Muscle of arm (tissue), 12 donors: ENCODE results near the gene BTBD2. TPM values are rescaled to one million over a fixed set of nuclear protein-coding genes. Genes with fewer than 3 reads are reported as not detected.

Experiments
- DNase-seq: peaks from one replicate; pipeline ENCODE4 v3.0.0-alpha.2; 2013
- polyA plus RNA-seq, 12 donors: library from polyadenylated mRNA; unstranded; fragments of 120-200 nt; gene quantifications; one replicate each; pipeline ENCODE4 v1.2.1, GENCODE V29; 2013; ENCODE audit not compliant: insufficient read length in 12 of 12

The BTBD2 gene
- polyA plus RNA-seq, 12 donors, result 51.2 to 83.3 (median 59.4) TPM; not detected in 1

DNA sequence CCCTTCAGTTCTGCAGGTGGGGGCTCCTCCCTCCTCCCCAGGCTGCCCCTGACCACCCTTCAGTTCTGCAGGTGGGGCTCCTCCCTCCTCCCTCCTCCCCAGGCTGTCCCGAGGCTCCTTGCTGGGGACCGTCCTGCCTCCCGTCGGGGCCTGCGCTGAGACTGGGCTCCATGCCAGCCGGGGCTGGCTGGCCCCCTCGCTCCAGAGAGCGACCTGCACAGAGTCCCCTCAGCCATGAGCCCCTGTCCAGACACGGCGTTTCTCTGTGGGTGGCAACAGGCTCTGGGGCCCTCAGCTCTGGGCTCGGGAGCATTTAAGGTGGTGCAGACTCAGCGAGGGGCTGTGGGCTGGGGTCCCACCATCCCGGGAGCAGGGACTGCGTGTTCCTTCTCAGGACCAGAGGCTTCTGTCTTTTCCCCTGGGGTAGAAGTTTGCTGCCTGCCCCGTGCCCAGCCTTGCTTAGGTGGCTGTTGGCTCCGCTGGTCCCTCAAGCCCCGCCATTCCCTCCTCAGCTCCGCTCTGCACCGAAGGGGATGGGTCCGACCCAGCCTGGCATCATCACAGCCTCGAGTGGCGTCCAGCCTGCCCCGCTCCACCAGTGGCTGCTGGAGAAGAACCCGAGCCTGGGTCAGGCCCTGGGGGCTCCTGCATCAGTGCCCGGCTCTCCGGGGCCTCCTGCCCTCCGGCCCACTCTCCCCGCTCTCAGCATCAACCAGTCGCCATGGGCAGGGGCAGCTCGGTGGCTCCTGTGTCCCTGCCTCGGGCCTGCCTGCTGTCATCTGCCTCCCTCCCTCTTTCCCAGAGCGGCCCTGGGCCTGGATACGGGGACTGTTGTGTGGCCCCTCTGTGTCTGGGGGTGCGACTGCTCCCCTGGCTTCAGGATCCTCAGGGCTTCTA lies 47.0 kb downstream of the BTBD2 start:
- no peak for DNase-seq

DNA sequence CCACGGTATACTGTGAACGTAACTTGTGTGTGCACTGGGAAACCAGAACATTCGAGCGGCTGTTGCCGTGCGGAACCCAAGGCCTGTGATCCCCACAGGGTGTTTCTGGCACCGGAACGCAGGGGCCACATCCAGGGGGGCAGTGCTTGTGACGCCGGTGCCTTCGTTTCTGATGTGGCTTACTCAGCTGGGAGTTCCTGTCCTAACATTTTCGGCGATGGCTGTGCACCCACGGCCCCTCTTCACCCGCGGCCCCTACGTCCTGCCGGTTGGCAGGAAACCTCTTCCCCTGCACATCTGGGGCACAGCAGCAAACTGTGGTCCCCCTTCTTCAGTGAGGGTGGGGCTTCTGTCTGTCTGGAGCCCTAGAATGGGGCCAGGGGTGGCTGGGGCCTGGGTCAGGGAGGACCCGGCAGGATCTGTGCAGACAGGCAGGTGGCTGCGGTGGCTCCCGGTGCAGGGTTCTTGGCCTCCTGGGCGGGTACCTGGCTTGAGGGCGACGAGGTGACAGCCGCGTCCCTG lies 48.4 kb downstream of the BTBD2 start:
- no peak for DNase-seq

DNA sequence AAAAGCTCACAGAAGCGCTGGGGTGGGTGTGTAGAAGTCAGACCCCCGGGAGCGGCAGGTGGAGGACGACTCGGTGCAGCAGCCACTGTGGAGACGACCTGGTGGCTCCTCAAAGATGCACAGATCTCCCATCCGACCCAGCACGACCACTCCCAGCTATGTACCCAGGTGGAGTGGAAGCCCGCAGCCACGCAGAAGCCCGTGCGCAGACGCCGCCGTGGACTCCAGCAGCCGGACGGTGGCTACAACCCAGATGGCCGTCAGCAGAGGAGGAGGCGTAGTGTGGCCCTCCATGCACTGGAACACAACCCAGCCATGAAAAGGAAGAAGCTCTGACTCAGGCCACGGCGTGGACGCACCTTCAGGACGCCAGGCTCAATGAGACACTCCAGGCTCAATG lies 52.8 kb downstream of the BTBD2 start:
- DNase-seq, result no peak

DNA sequence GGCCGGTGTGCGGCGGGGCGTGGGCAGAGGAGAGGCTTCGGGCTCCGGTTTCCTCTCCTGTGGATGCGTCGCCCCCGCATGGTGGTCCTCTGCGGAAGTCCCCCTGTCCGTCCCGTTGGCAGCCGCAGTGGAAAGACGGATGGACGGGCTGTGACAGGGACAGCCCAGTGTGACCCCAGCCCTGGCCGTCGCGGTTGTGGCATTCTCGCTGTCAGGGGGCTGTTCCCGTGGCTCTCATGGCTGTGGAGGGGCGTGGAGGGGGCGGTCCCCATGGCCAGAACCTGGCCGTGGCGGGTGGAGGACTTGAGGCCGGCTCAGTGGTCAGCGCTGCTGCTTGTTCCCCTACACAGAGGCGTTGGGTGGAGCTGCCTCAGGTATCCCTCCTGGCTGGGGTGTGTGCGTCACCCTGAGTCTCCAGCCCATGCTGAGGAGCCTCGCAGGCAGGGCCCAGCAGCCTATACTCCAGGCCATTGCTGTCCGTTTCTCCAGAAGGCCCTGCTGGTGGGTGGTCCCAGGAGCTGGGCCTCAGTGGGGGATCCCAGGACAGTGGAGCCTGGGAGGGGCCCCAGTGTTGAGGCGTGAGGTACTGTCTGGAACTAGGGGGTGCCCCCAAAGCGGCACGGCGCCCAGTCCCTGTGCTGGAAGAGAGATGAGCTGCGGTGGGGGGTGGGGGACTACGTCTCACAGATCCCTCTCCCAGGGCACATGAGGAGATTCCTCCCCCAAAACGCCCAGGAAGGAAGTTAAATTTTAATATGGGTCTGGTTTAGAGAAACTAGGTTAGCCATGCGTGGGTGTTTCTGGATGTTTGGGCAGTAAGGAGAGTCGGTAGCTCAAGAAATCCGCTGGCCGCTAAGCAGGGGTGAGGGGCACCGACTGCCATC lies 54.3 kb downstream of the BTBD2 start:
- DNase-seq, result no peak

DNA sequence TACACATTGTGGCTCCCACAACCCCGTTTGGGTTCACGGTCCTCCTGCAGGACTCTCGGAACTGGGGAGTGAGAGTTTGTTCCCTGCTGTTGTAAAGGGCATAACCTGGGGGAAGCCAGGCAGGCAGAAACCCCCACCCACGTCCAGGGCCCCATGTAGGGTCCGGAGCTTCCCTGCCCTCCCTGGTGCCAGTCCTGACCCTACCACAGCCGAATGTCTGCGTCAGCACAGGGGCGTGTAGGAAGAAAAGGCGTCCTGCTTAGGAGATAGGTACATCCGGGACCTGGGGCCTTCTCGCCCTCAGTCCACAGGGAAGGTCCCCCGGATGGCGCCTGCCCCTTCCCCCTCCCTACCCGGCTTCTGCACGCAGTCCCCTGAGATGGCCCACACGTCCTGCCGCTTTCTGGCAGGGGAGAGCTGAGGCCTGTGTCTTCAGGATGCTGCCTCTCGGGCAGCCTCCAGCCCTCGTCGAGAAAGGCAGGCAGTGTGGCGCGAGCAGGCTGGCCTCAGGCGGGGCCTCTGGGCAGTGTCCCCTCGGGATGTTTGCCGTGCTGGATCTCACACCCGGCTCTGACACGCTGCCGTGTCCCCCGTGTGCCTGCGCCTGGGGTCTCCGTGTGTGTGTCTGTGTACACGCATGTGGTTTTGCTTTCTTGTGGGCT lies 55.5 kb downstream of the BTBD2 start:
- no peak for DNase-seq

DNA sequence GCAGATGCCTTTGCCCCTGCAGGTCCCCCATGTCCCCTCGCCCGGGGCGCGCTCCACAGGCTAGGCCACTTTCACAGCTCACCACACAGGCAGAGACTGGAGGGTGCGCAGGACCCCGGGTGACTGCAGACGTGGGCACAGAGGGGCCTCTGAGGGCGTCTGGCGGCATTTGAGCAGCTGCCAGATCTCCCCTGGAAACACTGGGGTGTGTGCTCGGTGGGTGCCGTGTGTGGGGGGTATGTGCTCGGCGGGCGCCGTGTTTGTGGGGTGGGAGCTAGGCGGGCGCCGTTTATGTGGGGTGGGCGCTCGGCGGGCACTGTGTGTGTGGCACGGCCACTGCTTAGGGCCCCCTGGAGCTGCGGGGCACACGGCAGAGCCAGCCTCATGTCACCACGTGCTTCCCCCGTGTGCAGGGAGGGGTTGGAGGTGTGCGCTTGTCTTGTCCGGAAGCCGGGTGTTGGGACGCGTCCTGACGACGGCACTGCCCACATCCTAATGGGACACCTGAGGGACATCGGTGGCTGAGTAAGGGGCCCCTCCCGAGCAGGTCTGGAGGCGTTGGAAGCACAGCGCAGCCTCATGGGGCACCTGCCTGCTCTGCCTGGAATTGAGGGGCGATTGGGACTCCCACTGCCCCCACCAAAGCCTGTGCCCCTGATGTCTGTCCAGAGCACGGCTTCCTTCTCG lies 57.8 kb downstream of the BTBD2 start:
- no peak for DNase-seq

DNA sequence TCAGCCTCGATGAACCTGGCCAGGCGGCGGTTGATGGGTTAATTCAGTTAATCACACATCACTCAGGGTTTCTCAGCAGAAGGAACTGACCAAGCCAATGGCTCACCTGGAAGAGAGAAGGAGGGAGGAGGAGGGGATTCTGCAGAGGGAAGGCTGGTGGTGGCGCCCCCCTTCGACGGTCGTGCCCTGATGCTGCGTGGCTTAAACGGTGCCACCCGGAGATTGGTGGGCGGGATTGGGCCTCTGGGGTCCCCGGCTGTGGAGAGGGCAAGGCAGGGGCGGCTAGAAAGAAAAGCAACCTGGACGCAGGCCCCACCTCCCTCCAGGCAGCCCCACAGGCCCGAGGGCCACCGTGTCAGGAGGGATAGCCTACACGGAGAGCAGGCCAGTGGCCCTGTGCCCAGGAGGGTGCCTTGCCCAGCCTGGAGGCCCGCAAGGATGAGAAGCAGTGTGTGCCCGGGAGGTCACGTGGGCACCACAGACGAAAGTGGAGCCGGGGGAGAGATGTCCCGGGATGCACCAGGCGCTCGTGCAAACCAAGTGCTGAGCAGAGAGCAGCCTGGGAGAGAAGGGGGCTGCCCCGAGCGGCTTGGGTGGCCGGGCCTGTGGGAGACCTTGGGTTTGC lies 58.5 kb downstream of the BTBD2 start:
- no peak for DNase-seq

DNA sequence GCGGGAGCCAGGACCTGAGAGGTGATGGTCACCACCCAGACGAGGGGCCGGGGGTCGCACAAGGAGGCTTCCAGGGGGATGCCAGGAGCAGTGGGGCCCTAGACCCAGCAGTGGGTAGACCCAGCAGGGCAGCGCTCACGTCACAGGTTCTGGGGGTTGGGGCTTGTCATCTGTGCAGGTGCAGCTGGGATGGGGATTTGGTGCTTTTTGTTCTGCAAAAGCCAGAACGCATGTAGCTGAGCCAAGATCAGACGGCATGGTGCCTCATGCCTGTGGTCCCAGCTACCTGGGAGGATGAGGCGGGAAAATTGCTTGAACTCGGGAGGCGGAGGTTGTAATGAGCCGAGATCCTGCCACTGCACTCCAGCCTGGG lies 59.4 kb downstream of the BTBD2 start:
- DNase-seq, result no peak

DNA sequence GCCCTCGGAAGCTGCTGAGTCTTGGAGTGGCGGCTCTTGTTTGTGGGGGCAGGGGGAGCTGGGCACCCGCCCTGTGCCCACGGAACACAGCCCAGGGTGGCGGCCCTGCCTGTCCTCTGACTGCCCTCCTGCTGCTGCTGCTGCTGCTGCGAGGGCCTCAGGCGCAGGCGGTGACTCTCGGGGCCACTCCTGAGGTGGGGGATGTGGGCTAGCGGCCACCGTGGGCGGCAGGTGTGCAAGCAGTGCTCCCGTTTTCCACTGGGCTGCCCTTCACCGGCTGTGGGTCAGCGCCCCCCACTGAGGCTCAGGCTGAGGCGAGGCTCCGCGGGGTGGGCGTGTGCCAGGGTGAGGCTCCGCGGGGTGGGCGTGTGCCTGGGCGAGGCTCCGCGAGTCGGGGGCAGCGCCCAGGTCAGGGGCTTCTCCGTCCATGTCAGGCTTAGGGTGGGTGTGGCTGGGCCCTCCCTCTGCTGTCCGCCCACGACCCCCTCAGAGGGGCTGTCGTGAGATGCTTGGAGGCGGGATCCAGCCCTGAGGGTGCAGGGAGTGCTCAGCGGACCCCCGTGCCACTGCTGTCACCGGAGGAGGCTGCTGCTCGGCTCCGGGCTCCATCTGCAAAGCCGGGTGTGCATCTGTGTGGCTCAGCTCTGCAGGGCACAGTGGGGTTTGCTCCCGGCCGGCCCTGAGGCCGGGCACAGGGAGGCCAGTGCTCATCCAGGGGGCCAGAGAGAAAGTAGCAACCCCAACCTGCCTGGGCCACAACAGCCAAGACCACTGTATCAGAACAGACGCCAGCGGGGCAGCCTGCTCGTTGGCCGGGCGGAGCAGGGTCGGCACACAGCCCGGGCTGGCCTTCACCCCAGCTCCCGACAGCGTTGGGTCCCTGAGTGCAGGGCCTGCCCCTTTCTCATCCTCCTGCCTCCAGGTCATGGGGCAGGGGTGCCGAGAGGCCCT lies 60.1 kb downstream of the BTBD2 start:
- no peak for DNase-seq

DNA sequence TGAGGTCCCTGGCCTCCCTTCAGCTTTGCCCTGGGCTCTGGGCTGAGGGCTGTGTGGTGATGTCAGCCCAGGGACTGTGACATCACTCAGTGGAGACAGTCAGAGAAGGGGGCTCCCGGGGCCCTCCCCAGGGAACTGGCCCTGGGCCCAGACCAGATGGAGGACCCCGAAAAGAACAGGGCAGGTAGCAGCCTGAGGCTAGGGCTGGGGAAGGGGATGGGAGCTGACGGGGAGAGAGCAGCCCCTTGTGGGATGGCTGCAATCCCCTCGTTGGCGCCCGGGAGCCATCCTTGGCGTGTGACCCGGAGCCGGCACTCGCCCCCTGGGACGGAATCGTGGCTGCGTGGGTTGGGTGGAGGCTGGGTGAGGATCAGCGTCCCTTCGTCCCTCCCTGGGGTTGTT lies 61.0 kb downstream of the BTBD2 start:
- DNase-seq, result no peak

DNA sequence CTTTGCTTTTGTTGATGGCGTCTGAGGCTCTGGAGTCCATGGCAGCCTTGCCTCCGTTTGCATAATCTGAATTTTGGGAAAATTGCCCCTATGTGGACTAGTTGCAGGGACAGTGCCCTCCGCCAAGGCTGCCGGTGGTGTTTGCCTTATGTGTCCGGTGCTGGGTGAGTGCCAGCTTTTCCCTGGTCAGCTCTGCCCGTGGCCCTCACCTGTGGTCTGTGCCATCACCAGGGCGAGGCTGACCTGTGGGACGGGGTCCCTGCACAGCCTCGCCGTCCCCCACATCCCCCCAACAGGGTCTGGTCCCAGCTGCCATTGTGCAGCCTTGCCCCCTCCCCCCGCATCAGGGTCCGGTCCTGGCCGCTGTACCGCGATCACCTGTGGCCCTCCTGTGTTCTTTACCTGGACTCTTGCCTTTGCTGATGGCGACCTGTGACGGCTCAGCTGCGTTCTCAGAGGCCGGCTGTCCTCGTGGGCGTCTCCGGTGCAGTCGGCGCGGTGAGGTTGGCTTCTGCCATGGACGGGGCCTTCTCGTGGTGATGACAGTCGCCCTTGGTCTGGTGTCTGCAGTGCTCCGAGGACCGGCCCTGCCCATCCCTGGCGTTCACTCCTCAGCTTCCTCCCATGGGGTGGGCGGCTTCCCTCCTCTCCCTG lies 61.9 kb downstream of the BTBD2 start:
- no peak for DNase-seq

DNA sequence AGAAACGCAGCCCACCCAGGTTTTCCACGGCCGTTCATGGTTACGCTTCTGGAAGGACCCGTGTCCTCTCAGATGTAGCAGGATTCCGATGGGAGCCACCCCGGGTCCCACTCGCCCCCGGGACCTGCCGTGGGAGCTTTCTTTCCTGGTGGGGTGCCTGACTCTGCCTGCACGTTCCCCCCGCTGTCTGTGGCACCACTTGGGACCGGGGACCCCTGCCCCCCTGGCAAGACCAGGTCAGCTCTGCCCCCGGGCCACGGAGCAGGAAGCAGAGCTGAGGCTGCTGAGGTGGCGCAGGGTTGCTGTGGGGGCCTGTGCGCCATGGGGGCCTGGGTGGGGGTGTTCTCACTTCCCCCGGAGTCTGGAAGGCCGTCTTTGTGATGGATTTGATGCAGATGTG lies 62.5 kb downstream of the BTBD2 start:
- DNase-seq, result no peak

DNA sequence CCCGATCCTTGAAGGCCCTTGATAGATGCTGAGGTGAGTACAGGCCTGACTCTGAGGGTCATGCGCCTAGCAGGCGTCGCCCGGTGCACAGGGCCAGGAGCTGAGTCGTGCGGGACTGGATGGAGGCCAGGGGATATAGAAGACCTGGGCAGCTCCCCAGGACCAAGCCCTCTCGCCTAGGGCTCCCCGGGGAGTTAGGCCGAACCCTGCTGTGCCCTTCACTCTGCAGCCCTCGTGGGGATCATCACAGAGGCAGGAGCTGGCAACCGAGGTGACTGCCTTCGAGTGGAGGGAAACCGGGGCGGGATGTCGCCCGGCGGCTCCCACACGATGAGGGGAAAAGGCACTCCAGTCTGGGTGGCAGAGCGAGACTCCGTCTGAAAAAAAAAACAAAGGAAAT lies 62.9 kb downstream of the BTBD2 start:
- DNase-seq, result no peak

DNA sequence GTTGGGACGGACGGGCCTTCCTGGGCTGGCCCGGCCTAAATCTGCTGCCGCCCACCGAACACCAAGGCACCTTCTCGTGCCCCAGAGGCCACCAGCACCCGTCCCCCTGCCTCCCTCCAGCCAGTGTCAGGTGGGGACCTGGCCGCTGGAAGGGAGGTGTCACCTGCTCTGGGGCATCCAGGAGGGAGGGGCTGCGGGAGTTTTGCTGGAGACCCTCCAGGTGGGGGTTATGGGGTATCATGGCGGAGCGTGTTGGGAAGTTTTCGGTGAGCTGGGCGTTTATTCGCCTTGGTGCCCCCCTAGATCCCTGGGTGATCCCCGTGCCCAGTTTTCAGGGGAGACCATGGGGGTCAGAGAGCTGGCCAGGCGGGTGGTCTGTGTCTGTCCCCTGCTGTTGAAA lies 64.9 kb downstream of the BTBD2 start:
- DNase-seq, result no peak

DNA sequence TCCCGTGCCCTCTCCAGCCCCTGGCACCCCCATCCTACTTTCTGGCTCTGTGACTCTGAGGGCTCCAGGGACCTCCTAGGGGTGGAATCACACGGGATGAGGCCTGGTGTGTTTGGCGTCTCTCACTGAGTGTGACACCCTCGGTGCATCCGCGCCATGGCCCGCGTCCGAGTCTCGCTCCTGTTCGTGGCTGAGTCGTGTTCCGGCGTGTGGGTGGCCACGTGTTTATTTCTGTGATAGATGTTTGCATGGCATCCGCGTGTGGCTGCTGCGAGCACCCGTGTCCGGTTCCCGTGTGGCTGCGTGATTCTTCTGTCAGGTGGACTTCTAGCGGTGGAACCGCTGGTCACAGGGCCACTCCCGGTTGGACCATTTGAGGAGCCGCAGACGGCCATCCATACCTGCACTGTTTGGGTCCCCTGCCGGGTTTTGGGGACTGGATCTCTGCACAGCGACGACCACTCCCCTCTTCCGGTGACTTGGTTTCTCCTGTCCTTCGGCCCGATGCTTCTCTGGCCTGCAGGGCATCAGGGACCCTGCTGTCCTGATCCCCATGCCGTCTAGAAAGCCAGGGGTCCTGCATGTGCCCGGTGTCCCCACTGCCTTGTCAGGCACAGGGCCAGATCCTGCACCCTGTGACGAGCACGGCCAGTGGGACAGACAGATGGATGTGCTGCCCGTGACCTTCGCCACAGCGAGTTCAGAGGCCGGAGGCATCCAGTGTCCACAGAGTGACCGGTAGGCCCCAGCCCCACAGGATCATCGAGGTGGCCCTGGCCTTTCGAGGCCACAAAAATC lies 66.0 kb downstream of the BTBD2 start:
- no peak for DNase-seq

DNA sequence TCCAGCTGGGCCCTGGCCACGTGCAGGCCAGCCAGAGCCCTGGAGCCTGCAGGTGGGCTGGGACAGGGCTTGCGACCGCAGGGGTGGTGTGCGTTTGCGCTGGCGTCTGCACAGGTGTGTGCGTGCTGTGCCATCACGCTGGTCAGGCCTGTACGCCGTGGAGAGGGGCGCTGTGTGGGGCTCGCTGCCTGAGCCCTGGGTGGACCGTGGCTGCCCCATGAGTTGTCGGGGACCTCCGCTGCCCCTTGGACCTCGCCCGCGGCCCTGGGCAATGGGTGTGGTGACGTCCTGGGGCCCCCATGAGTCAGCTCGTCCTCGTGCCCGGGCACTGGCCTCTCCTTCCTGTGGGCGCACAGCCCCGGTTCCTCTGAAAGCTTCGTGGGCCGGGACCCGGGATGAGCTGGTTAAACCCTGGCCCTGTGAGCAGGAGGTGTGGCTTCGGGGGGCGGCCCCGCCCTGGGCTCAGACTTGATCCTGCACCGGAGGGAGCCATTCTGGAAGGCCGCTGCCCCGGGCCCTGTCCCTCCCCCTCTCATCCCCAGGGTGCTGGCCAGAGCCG lies 67.8 kb downstream of the BTBD2 start:
- DNase-seq, result no peak

DNA sequence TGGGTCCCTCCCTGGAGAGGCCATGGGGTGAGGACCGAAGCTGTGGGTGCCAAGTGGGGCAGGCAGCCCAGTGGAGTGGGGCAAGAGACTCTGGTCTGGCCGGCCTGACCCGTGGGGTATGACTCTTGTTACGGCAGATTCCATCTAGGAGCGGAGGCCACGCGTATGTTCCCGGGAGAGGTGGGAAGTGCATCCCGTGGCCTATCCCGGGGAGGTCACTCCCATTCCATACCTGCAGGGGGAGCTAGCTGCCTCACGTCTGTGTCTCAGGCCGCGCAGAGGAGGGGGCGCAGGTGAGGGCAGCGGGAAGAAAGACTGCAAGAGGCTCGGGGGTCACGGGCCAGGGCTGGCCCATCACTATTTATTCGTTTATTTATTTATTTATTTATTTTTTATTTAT lies 69.6 kb downstream of the BTBD2 start:
- DNase-seq, result no peak

DNA sequence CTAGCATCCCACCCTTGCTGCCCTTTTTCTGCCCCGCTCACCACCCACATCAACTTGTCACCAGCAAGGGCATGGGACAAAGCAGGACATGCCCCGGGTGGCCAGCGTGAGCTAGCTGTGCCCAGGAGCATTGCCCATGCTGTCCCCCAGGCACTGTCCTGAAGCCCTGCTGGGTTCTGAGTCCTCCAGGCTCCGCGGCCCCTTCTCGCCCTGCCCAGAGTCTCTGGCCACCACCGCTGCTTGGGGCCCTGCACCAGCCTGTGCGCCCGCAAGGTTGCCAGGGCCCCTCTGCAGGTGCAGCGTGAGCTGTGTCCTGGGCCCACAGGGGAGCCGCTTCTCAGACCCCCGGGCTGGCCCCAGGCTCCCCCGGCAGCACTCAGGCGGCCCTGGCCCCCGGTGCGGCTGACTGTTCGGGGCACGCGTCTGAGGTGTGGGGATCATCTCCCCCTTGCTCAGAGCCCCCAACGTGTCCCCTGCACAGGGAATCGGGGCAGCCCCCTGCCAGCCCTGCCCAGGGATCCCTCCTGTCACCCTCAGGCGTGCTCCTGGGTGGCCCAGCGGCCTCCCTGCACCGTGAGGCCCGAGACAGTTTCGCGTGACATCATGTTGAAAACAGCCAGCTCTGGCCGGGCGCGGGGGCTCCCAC lies 70.5 kb downstream of the BTBD2 start:
- no peak for DNase-seq
